K562 (cell line): Measurements from ENCODE around the gene KCNK7. TPM values are rescaled to one million over a fixed set of nuclear protein-coding genes. Genes with fewer than 3 reads are reported as not detected.

ENCODE experiments used
- BCL6 ChIP-seq: fragments of 250-450 bp; sonication (Bioruptor Pico); IDR thresholded peaks from 2 replicates; pipeline ENCODE4 v1.4.0; 2020
- CHCHD3 ChIP-seq: fragments of 250-450 bp; sonication (Bioruptor Pico); IDR thresholded peaks from 2 replicates; pipeline ENCODE4 v2.1.2; 2022; ENCODE audit warnings: mild to moderate bottlenecking
- CTCF ChIP-seq, 3 experiments: IDR thresholded peaks in 2 of 3; conservative IDR thresholded peaks in 1 of 3; 2 replicates each; pipeline ENCODE4 v1.5.1; 2011 to 2012; ENCODE audit warnings: low read length in 3 of 3, mild to moderate bottlenecking in 3 of 3, control low read depth in 2 of 3, improper control_type of control experiment in 1 of 3, inconsistent platforms in 1 of 3, low read depth in 1 of 3, mixed read lengths in 1 of 3, moderate library complexity in 1 of 3; ENCODE audit not compliant: insufficient read depth in 2 of 3
- JUN ChIP-seq, 2 experiments: sonication (generic) in 1 of 2; formaldehyde crosslinking in 1 of 2; IDR thresholded peaks; 2 replicates each; pipeline versions ENCODE4 v1.6.1 to v1.8.0; 2012 to 2022; ENCODE audit warnings: borderline replicate concordance in 2 of 2, mild to moderate bottlenecking in 2 of 2, improper control_type of control experiment in 1 of 2, low read depth in 1 of 2, low read length in 1 of 2, missing genetic modification reagents in 1 of 2
- KDM4B ChIP-seq, 2 experiments: fragments of 450-650 bp in 1 of 2; sonication (generic) in 1 of 2; IDR thresholded peaks; 2 replicates each; pipeline ENCODE4 v1.6.1; 2016 to 2017; ENCODE audit warnings: borderline replicate concordance in 2 of 2, antibody characterized with exemption in 1 of 2, low read depth in 1 of 2, mild to moderate bottlenecking in 1 of 2
- KLF1 ChIP-seq: fragments of 450-650 bp; IDR thresholded peaks from 2 replicates; pipeline ENCODE4 v1.6.1; 2016; ENCODE audit warnings: missing genetic modification characterization, missing compliant biosample characterization
- MCM3 ChIP-seq: fragments of 450-650 bp; IDR thresholded peaks from 2 replicates; pipeline ENCODE4 v1.6.1; 2016
- NFRKB ChIP-seq: fragments of 450-650 bp; IDR thresholded peaks from 2 replicates; pipeline ENCODE4 v1.6.1; 2016; ENCODE audit warnings: low read depth
- NR2C2 ChIP-seq, 2 experiments: fragments of 200-800 bp in 1 of 2; sonication (Bioruptor generic) in 1 of 2; sonication (generic) in 1 of 2; formaldehyde crosslinking in 1 of 2; IDR thresholded peaks; 2 replicates each; pipeline versions ENCODE4 v1.6.1 to v1.8.0; 2016 to 2022; ENCODE audit warnings: mild to moderate bottlenecking in 1 of 2, missing compliant biosample characterization in 1 of 2, missing genetic modification characterization in 1 of 2, missing genetic modification reagents in 1 of 2
- POLR3A ChIP-seq: IDR thresholded peaks from 2 replicates; pipeline ENCODE4 v1.6.1; 2011; ENCODE audit warnings: borderline replicate concordance, mild to moderate bottlenecking, moderate library complexity; ENCODE audit not compliant: insufficient read length, insufficient read depth; ENCODE audit errors: extremely low read depth
- RCOR1 ChIP-seq, 2 experiments: IDR thresholded peaks; 2 replicates each; pipeline ENCODE4 v1.6.1; 2012; ENCODE audit warnings: low read depth in 2 of 2, low read length in 2 of 2, borderline replicate concordance in 1 of 2, improper control_type of control experiment in 1 of 2
- SMARCA5 ChIP-seq: fragments of 450-650 bp; IDR thresholded peaks from 2 replicates; pipeline ENCODE4 v1.6.1; 2016
- SP1 ChIP-seq: sonication (generic); formaldehyde crosslinking; IDR thresholded peaks from 2 replicates; pipeline ENCODE4 v1.8.1; 2022; ENCODE audit warnings: mild to moderate bottlenecking, missing genetic modification reagents
- TEAD2 ChIP-seq: fragments of 450-650 bp; IDR thresholded peaks from 2 replicates; pipeline ENCODE4 v1.6.1; 2016; ENCODE audit warnings: missing genetic modification characterization, control low read depth, missing compliant biosample characterization
- THRAP3 ChIP-seq: fragments of 450-650 bp; IDR thresholded peaks from 2 replicates; pipeline ENCODE4 v1.6.1; 2016; ENCODE audit warnings: mild to moderate bottlenecking, inconsistent platforms, borderline replicate concordance
- U2AF1 ChIP-seq: fragments of 200-400 bp; formaldehyde crosslinking; optimal IDR thresholded peaks from 2 replicates; pipeline ENCODE3; 2017; ENCODE audit warnings: mild to moderate bottlenecking, low read depth, low read length, moderate library complexity
- ZNF174 ChIP-seq: fragments of 250-450 bp; sonication (Bioruptor Pico); IDR thresholded peaks from 2 replicates; pipeline ENCODE4 v1.4.0; 2020; ENCODE audit warnings: mild to moderate bottlenecking
- polyA plus RNA-seq, 8 experiments: library from polyadenylated mRNA; depleted of rRNA in 4 of 8; stranded (reverse) in 5 of 8; unstranded in 3 of 8; fragments of >200 nt; fragmentation: Nextera tagmentation in 2 of 8; fragmentation: Illumina TruSeq in 1 of 8; extraction: Ambion mirVana in 2 of 8; extraction: Trizol in 1 of 8; gene quantifications; 2 replicates each; pipeline versions ENCODE4 v1.2.1 to v1.2.3, GENCODE V29; 2011 to 2014; ENCODE audit warnings: inconsistent platforms in 1 of 8, missing spikeins in 1 of 8
- total RNA-seq, 7 experiments: library from RNA; depleted of rRNA in 6 of 7; stranded (reverse); fragments of >200 nt in 6 of 7; fragmentation: Illumina TruSeq in 2 of 7; extraction: Trizol in 2 of 7; gene quantifications; 2 replicates each; pipeline versions ENCODE4 v1.2.1 to v1.2.3, GENCODE V29; 2011 to 2021; ENCODE audit warnings: low replicate concordance in 1 of 7
- TF ChIP-seq, protein P1 (sequence below), 2 experiments: fragments of 200-800 bp in 1 of 2; sonication (Bioruptor generic) in 1 of 2; sonication (generic) in 1 of 2; formaldehyde crosslinking in 1 of 2; IDR thresholded peaks in 1 of 2; conservative IDR thresholded peaks in 1 of 2; 2 replicates each; pipeline versions ENCODE4 v1.5.0 to v1.6.1; 2016 to 2020; ENCODE audit warnings: missing compliant biosample characterization in 1 of 2, missing genetic modification characterization in 1 of 2, missing genetic modification reagents in 1 of 2
- TF ChIP-seq, protein P2 (sequence below): IDR thresholded peaks from 2 replicates; pipeline ENCODE4 v1.6.1; 2011; ENCODE audit warnings: borderline replicate concordance, low read depth, mild to moderate bottlenecking, moderate library complexity, low read length; ENCODE audit not compliant: insufficient read depth, poor library complexity, severe bottlenecking

The KCNK7 gene
- total and polyA plus RNA-seq, 9 of the 15 experiments (the other 6 are each of a cell fraction or from before 2014, with no cell fraction given): 0.07 to 0.40 TPM; not detected in 7

GRCh38 chr11:65588199-65589054 is 7.2 kb downstream of the KCNK7 start (continued):
- TF ChIP-seq, protein P1, sequence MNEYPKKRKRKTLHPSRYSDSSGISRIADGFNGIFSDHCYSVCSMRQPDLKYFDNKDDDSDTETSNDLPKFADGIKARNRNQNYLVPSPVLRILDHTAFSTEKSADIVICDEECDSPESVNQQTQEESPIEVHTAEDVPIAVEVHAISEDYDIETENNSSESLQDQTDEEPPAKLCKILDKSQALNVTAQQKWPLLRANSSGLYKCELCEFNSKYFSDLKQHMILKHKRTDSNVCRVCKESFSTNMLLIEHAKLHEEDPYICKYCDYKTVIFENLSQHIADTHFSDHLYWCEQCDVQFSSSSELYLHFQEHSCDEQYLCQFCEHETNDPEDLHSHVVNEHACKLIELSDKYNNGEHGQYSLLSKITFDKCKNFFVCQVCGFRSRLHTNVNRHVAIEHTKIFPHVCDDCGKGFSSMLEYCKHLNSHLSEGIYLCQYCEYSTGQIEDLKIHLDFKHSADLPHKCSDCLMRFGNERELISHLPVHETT (CRISPR knock-in tag; conservative IDR thresholded peaks at IDR 0.05 in 1 of 2, IDR thresholded peaks at IDR 0.05 in 1 of 2): no peak
- TF ChIP-seq, protein P2, sequence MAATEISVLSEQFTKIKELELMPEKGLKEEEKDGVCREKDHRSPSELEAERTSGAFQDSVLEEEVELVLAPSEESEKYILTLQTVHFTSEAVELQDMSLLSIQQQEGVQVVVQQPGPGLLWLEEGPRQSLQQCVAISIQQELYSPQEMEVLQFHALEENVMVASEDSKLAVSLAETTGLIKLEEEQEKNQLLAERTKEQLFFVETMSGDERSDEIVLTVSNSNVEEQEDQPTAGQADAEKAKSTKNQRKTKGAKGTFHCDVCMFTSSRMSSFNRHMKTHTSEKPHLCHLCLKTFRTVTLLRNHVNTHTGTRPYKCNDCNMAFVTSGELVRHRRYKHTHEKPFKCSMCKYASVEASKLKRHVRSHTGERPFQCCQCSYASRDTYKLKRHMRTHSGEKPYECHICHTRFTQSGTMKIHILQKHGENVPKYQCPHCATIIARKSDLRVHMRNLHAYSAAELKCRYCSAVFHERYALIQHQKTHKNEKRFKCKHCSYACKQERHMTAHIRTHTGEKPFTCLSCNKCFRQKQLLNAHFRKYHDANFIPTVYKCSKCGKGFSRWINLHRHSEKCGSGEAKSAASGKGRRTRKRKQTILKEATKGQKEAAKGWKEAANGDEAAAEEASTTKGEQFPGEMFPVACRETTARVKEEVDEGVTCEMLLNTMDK: peak; percentile 16
- TF ChIP-seq SP1 (CRISPR knock-in tag) (no peak), POLR3A (no peak), U2AF1 (no peak), TEAD2 (no peak), THRAP3 (no peak), NFRKB (no peak), CTCF (IDR thresholded peaks at IDR 0.05 in 2 of 3, conservative IDR thresholded peaks at IDR 0.05 in 1 of 3; ENCODE audit: insufficient read depth in 2 of 3, low read depth in 1 of 3, low read length in 3 of 3) (peak; percentile 83 to 90 (median 84)), ZNF174 (CRISPR knock-in tag) (no peak), KLF1 (tag) (no peak), JUN (IDR thresholded peaks at IDR 0.05; ENCODE audit: borderline replicate concordance, low read depth, low read length) (no peak), JUN (CRISPR knock-in tag; IDR thresholded peaks at IDR 0.05; ENCODE audit: borderline replicate concordance) (no peak), RCOR1 (IDR thresholded peaks at IDR 0.05; ENCODE audit: borderline replicate concordance in 1 of 2, low read depth in 2 of 2, low read length in 2 of 2) (no peak), CHCHD3 (no peak), MCM3 (no peak), KDM4B (IDR thresholded peaks at IDR 0.05; ENCODE audit: borderline replicate concordance in 2 of 2, low read depth in 1 of 2) (no peak), NR2C2 (CRISPR knock-in tag; IDR thresholded peaks at IDR 0.05) (no peak), NR2C2 (tag; IDR thresholded peaks at IDR 0.05) (no peak), BCL6 (CRISPR knock-in tag) (no peak), SMARCA5 (no peak)
